ENCODE data around the gene SPIC.

DNA sequence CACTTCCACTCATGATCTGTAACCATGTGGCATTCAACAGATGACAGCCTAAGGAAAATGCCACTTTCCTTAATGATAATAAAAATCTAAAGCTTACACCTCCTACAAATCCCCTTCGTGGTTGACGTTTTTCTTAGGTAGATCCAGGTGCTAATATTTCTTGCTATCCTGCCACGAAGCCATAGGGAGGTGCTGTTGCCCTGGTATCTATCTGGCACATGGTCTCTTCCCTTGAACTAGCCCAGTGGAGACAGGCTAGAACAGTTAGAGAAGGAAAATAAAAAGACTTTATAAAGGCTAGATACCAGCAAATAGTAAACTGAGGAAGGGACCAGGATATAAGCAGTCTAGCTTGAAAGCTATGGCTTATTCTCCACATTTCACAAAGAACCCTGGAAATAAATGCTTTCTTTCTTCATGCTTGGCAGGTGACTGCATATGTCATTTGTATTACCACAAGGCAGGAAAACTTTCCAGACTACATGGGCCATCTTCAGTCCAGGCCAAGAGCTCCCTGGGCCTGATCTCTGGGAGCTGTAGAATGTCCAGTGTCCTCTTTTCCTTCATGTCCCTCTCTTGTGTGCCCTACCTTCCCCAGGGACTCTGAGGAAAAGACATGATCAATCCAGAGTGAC lies 15.3 kb downstream of the SPIC start:
- TF ChIP-seq, protein P1, sequence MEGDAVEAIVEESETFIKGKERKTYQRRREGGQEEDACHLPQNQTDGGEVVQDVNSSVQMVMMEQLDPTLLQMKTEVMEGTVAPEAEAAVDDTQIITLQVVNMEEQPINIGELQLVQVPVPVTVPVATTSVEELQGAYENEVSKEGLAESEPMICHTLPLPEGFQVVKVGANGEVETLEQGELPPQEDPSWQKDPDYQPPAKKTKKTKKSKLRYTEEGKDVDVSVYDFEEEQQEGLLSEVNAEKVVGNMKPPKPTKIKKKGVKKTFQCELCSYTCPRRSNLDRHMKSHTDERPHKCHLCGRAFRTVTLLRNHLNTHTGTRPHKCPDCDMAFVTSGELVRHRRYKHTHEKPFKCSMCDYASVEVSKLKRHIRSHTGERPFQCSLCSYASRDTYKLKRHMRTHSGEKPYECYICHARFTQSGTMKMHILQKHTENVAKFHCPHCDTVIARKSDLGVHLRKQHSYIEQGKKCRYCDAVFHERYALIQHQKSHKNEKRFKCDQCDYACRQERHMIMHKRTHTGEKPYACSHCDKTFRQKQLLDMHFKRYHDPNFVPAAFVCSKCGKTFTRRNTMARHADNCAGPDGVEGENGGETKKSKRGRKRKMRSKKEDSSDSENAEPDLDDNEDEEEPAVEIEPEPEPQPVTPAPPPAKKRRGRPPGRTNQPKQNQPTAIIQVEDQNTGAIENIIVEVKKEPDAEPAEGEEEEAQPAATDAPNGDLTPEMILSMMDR (IDR thresholded peaks at IDR 0.05), result peak; percentile 33 to 78 (median 62)
- TF ChIP-seq POLR2A (IDR thresholded peaks at IDR 0.05), result no peak

Data from body of pancreas (tissue), 4 donors.